Endothelial cell (in vitro differentiated cells): ENCODE data around the gene TBC1D9. TPM values are rescaled to one million over a fixed set of nuclear protein-coding genes. Genes with fewer than 3 reads are reported as not detected.

Experiments used
- DNase-seq: peaks from one replicate; pipeline ENCODE4 v3.0.0; 2021; ENCODE audit warnings: low spot score
- H3K27ac Mint-ChIP-seq: one replicate; pipeline ENCODE4 v1.8.0; 2021; ENCODE audit warnings: mixed read lengths, inconsistent platforms; ENCODE audit not compliant: unreplicated experiment
- H3K27me3 Mint-ChIP-seq: one replicate; pipeline ENCODE4 v1.8.0; 2021; ENCODE audit warnings: mild to moderate bottlenecking, moderate library complexity, mixed read lengths, inconsistent platforms; ENCODE audit not compliant: unreplicated experiment
- H3K36me3 Mint-ChIP-seq: one replicate; pipeline ENCODE4 v1.8.0; 2021; ENCODE audit warnings: mild to moderate bottlenecking, low read depth, mixed read lengths, inconsistent platforms; ENCODE audit not compliant: unreplicated experiment
- H3K4me1 Mint-ChIP-seq: one replicate; pipeline ENCODE4 v1.8.0; 2021; ENCODE audit warnings: mild to moderate bottlenecking, mixed read lengths, inconsistent platforms; ENCODE audit not compliant: unreplicated experiment
- H3K4me3 Mint-ChIP-seq: one replicate; pipeline ENCODE4 v1.8.0; 2021; ENCODE audit warnings: mild to moderate bottlenecking, mixed read lengths, inconsistent platforms; ENCODE audit not compliant: unreplicated experiment
- H3K9me3 Mint-ChIP-seq: one replicate; pipeline ENCODE4 v1.8.0; 2021; ENCODE audit warnings: mixed read lengths, inconsistent platforms; ENCODE audit not compliant: unreplicated experiment
- total RNA-seq: library from RNA; stranded (reverse); fragmentation: NEBNext Ultra II Directional; extraction: Animal tissue kit (Norgen Biotek cat#: 25700); gene quantifications from one replicate; pipeline ENCODE4 v1.2.1, GENCODE V29; 2021; ENCODE audit not compliant: unreplicated experiment
- TF ChIP-seq, protein P1 (sequence below): fragments of 200-600 bp; sonication (generic); IDR thresholded peaks from one replicate; pipeline ENCODE4 v1.5.0; 2021; ENCODE audit warnings: antibody characterized with exemption; ENCODE audit not compliant: unreplicated experiment

The TBC1D9 gene
- total RNA-seq, 1 donor from 2014 or later: 25.5 TPM

DNA sequence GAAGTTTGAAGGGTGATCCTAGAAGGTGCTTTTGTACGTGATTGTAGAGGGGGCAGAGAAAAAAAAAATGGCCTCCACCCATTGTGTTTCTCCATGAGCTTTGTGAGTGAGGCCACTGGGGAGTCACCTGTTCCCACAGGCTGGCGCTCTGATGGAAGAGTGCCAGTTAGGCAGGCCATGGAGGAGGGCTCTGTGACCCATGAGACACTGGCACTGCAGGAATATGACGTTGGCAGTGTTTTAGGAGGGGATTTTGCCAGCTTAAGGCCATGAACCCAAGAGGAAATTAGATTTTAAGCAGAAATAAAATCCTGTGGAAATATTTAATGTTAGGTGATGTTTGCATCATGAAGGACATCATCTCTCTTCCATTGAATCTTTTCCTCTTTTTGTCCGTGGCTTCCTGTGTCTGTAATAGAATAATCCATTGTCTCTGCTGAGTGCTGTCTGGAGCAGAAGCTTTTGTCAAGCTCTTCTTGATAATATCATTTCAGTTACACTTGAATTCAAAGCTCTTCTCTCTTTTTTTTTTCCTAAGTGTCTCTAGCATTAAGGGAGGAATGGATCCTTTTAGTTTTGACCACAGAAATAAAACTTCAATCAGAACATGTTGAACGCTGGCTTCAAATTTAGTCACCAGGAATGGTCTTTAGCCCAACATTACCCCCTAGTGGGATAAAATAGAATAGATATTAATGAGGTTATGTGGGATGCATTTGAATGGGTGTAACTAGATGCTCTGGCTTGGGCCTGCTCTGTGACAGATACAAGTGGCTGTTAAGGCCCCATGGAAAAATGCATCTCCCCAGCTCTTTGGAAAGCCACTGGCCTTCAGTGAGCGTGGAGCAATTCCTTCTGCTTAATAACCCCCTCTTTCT lies 146.4 kb downstream of the TBC1D9 start:
- DNase-seq: no peak
- no peaks in the 10 kb centered on the region for H3K9me3 Mint-ChIP-seq
- H3K27ac Mint-ChIP-seq: peak overlapping the region; percentile 81

GRCh38 chr4:140607852-140608251 lies 148.3 kb downstream of the TBC1D9 start:
- H3K4me1 Mint-ChIP-seq: peaks cover 21% of the 10 kb centered on the region
- no peak overlapping the region for H3K4me3 Mint-ChIP-seq
- TF ChIP-seq, protein P1, sequence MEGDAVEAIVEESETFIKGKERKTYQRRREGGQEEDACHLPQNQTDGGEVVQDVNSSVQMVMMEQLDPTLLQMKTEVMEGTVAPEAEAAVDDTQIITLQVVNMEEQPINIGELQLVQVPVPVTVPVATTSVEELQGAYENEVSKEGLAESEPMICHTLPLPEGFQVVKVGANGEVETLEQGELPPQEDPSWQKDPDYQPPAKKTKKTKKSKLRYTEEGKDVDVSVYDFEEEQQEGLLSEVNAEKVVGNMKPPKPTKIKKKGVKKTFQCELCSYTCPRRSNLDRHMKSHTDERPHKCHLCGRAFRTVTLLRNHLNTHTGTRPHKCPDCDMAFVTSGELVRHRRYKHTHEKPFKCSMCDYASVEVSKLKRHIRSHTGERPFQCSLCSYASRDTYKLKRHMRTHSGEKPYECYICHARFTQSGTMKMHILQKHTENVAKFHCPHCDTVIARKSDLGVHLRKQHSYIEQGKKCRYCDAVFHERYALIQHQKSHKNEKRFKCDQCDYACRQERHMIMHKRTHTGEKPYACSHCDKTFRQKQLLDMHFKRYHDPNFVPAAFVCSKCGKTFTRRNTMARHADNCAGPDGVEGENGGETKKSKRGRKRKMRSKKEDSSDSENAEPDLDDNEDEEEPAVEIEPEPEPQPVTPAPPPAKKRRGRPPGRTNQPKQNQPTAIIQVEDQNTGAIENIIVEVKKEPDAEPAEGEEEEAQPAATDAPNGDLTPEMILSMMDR: no peak
- H3K36me3 Mint-ChIP-seq: no peaks in the 10 kb centered on the region
- no peaks in the 10 kb centered on the region for H3K9me3 Mint-ChIP-seq
- no peak overlapping the region for H3K27ac Mint-ChIP-seq
- peaks cover 6% of the 10 kb centered on the region for H3K27me3 Mint-ChIP-seq
- DNase-seq: no peak

More for the DNA sequence above, 146.4 kb downstream of the TBC1D9 start:
- Mint-ChIP-seq H3K4me1 (peaks cover 12% of the 10 kb centered on the region), H3K36me3 (no peaks in the 10 kb centered on the region), H3K27me3 (peaks cover 4% of the 10 kb centered on the region), H3K4me3 (no peak overlapping the region)
- TF ChIP-seq, protein P1: peak; percentile 67

GRCh38 chr4:140604544-140604943 lies 151.6 kb downstream of the TBC1D9 start:
- no peak overlapping the region for H3K4me3 Mint-ChIP-seq

GRCh38 chr4:140603286-140603685 lies 152.9 kb downstream of the TBC1D9 start:
- Mint-ChIP-seq H3K27ac (no peak overlapping the region), H3K4me1 (peaks cover 13% of the 10 kb centered on the region), H3K27me3 (peaks cover 9% of the 10 kb centered on the region), H3K4me3 (no peak overlapping the region), H3K36me3 (no peaks in the 10 kb centered on the region), H3K9me3 (no peaks in the 10 kb centered on the region)
- DNase-seq: no peak
- TF ChIP-seq, protein P1: no peak

More at GRCh38 chr4:140604544-140604943, 151.6 kb downstream of the TBC1D9 start:
- peaks cover 9% of the 10 kb centered on the region for H3K27me3 Mint-ChIP-seq
- no peaks in the 10 kb centered on the region for H3K36me3 Mint-ChIP-seq
- TF ChIP-seq, protein P1: no peak
- H3K4me1 Mint-ChIP-seq: peaks cover 16% of the 10 kb centered on the region
- DNase-seq: no peak
- no peak overlapping the region for H3K27ac Mint-ChIP-seq
- no peaks in the 10 kb centered on the region for H3K9me3 Mint-ChIP-seq

GRCh38 chr4:140602714-140603113 lies 153.5 kb downstream of the TBC1D9 start:
- TF ChIP-seq, protein P1: no peak
- Mint-ChIP-seq H3K27ac (no peak overlapping the region), H3K4me3 (peak overlapping the region; percentile 54), H3K9me3 (no peaks in the 10 kb centered on the region), H3K4me1 (peaks cover 13% of the 10 kb centered on the region), H3K27me3 (peaks cover 8% of the 10 kb centered on the region), H3K36me3 (no peaks in the 10 kb centered on the region)
- DNase-seq: no peak
